ENCODE measurements around the gene MCTP2. TPM values are rescaled to one million over a fixed set of nuclear protein-coding genes. Genes with fewer than 3 reads are reported as not detected.

MCTP2 gene
- polyA plus RNA-seq, 3 donors: 2.4 to 7.4 (median 7.3) TPM

- Mint-ChIP-seq H3K4me3 (no peak overlapping the region), H3K27ac (peak overlapping the region in 3 of 7 donors; percentile 7 to 53 (median 43)), H3K9me3 (peaks cover 0 to 2% (median 0%) of the 10 kb centered on the region in 7 donors), H3K27me3 (ENCODE audit: low read depth in 3 of 3) (peaks cover 0 to 8% (median 2%) of the 10 kb centered on the region in 3 donors), H3K4me1 (peaks cover 35% of the 10 kb centered on the region), H3K36me3 (no peaks in the 10 kb centered on the region)
- no peaks in the 10 kb centered on the region for H3K36me3 ChIP-seq (replicated peaks in 1 of 2; ENCODE audit: control insufficient read depth in 1 of 2, insufficient read depth in 2 of 2, low read length in 2 of 2)
- intact Hi-C loops (cut with micrococcal nuclease): no loop called here
- H4K20me1 ChIP-seq (ENCODE audit: insufficient read depth, low read length): no peaks in the 10 kb centered on the region
- no CpG with 5 or more reads among the region's 3 CpGs for WGBS (ENCODE audit: insufficient coverage)
- DNase-seq: peak in 2 of 3 donors; percentile 18 to 28
- H3K9ac ChIP-seq (ENCODE audit: insufficient read depth, low read length, poor library complexity, severe bottlenecking): no peak overlapping the region
- H3K27ac ChIP-seq (ENCODE audit: low read depth in 1 of 2, low read length in 2 of 2): no peak overlapping the region
- no peak for TF ChIP-seq CTCF (IDR thresholded peaks at IDR 0.05)
- no peak overlapping the region for H3K4me2 ChIP-seq (replicated peaks; ENCODE audit: extremely low read depth, low read length, poor library complexity, severe bottlenecking)
- H3K27me3 ChIP-seq (ENCODE audit: control insufficient read depth in 2 of 2, insufficient read depth in 2 of 2, low read length in 2 of 2): peaks cover 0 to 2% of the 10 kb centered on the region in 2 donors
- H3K4me1 ChIP-seq (ENCODE audit: control insufficient read depth in 1 of 2, insufficient read depth in 2 of 2, low read length in 2 of 2): peaks cover 24% of the 10 kb centered on the region in 2 donors
- H3K4me3 ChIP-seq (replicated peaks in 1 of 3; ENCODE audit: low read depth in 2 of 3, low read length in 3 of 3): no peak overlapping the region
- H3K79me2 ChIP-seq (ENCODE audit: insufficient read depth, low read length): no peaks in the 10 kb centered on the region
- no peaks in the 10 kb centered on the region for H3K9me3 ChIP-seq (replicated peaks in 1 of 2; ENCODE audit: control insufficient read depth in 1 of 2, insufficient read depth in 1 of 2, low read length in 2 of 2)
- no peak overlapping the region for H2AFZ ChIP-seq (ENCODE audit: insufficient read depth, low read depth, low read length, poor library complexity, severe bottlenecking)
Observed at GRCh38 chr15:94203306-94203705, 28.1 kb upstream of the MCTP2 start.

GRCh38 chr15:94205366-94205765 is 26.0 kb upstream of the MCTP2 start:
- peaks cover 0 to 2% (median 0%) of the 10 kb centered on the region in 7 donors for H3K9me3 Mint-ChIP-seq
- Histone ChIP-seq H3K4me3 (replicated peaks in 1 of 3; ENCODE audit: low read depth in 2 of 3, low read length in 3 of 3) (peak overlapping the region in 1 of 3 experiments; percentile 62), H3K79me2 (ENCODE audit: insufficient read depth, low read length) (no peaks in the 10 kb centered on the region), H2AFZ (ENCODE audit: insufficient read depth, low read depth, low read length, poor library complexity, severe bottlenecking) (no peak overlapping the region), H3K4me1 (ENCODE audit: control insufficient read depth in 1 of 2, insufficient read depth in 2 of 2, low read length in 2 of 2) (peaks cover 24% of the 10 kb centered on the region in 2 donors), H3K27ac (ENCODE audit: low read depth in 1 of 2, low read length in 2 of 2) (no peak overlapping the region), H3K9me3 (replicated peaks in 1 of 2; ENCODE audit: control insufficient read depth in 1 of 2, insufficient read depth in 1 of 2, low read length in 2 of 2) (no peaks in the 10 kb centered on the region), H3K27me3 (ENCODE audit: control insufficient read depth in 2 of 2, insufficient read depth in 2 of 2, low read length in 2 of 2) (peaks cover 0 to 2% of the 10 kb centered on the region in 2 donors), H3K9ac (ENCODE audit: insufficient read depth, low read length, poor library complexity, severe bottlenecking) (no peak overlapping the region), H3K36me3 (replicated peaks in 1 of 2; ENCODE audit: control insufficient read depth in 1 of 2, insufficient read depth in 2 of 2, low read length in 2 of 2) (no peaks in the 10 kb centered on the region), H3K4me2 (replicated peaks; ENCODE audit: extremely low read depth, low read length, poor library complexity, severe bottlenecking) (peak overlapping the region; percentile 66), H4K20me1 (ENCODE audit: insufficient read depth, low read length) (no peaks in the 10 kb centered on the region)
- H3K27ac Mint-ChIP-seq: peak overlapping the region in 5 of 7 donors; percentile 72 to 85 (median 81)
- H3K27me3 Mint-ChIP-seq (ENCODE audit: low read depth in 3 of 3): peaks cover 0 to 8% (median 2%) of the 10 kb centered on the region in 3 donors
- peak overlapping the region; percentile 59 to 80 for H3K4me3 Mint-ChIP-seq
- intact Hi-C loops (cut with micrococcal nuclease): no loop called here
- DNase-seq: peak; percentile 23 to 59 (median 35)
- H3K4me1 Mint-ChIP-seq: peaks cover 36% of the 10 kb centered on the region
- TF ChIP-seq CTCF (IDR thresholded peaks at IDR 0.05): no peak
- 2% methylated on average over 7 of the region's 7 CpGs for WGBS (ENCODE audit: insufficient coverage)
- H3K36me3 Mint-ChIP-seq: no peaks in the 10 kb centered on the region

Data from CD14-positive monocyte (primary cell).